Ramos (cell line): Measurements from ENCODE around the gene PLD1.

ENCODE experiments used
- in situ Hi-C: fragments of 300-500 bp; cut with MboI; formaldehyde crosslinking; loops from one replicate; pipeline ENCODE4 v1.14.3; 2022; ENCODE audit warnings: low sequenced_read_pairs; ENCODE audit not compliant: unreplicated experiment

PLD1 gene

GRCh38 chr3:171586274-171586673, 224.0 kb downstream of the PLD1 start:
- in situ Hi-C loops, result no loop called here

- in situ Hi-C loops, result no loop called here
Measured at GRCh38 chr3:171585039-171585438, 225.2 kb downstream of the PLD1 start.

DNA sequence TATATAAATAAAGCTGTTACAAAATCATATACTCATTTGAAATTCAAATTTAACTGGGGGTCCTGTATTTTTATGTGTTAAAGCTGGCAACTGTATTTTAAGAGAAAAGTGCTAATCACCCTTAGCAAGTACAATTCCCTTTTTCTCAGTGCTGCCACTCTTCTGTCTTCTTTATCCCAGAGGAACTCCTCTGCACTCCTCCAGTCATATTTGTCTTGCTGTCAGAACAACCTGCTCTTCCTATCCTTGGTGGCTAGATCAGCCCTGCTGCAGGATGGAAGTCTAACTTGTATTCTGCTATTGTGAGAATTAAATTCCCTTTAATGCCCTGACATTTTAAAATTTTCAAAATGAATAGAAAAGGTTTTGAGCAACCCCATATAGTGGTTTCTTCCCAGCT, 226.2 kb downstream of the PLD1 start:
- in situ Hi-C loops, result no loop called here

DNA sequence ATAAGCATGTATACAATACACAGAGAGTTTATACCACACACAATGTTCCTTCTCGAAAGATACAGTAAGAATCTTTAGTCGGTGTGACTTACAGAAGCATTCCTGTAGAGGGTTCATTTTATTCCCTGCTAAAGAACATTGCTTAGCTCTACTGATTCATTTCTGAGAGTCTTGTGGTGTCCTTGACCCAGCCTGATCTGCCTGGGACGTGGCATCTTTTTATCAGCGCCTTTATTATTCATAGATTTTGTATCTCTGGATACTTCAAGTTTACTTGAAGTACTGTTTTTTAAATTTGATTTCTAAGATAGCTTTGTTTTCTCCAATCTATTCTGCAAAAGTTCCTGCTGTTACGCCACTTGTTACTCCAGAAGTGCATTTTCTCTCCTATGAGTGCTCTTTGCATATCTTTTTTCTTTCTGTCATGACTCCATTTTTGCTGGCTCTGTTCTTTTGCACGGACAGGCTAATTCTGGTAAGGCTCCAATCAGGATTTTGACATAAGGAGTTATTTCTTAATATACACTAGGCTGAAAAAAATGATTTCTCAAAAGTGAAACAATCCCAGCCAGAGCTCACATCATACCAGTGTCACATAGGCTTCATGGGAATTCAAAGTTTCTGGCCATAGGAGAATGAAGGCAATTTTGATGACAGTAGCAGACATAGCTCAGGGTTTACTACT, 235.6 kb downstream of the PLD1 start:
- in situ Hi-C loops, result no loop called here

- in situ Hi-C loops, result loop anchor here (10.0 kb wide), 1 partner anchor 605 kb away; no protein-coding TSS in a partner anchor
Measured at GRCh38 chr3:171569571-171570132, 240.6 kb downstream of the PLD1 start.

DNA sequence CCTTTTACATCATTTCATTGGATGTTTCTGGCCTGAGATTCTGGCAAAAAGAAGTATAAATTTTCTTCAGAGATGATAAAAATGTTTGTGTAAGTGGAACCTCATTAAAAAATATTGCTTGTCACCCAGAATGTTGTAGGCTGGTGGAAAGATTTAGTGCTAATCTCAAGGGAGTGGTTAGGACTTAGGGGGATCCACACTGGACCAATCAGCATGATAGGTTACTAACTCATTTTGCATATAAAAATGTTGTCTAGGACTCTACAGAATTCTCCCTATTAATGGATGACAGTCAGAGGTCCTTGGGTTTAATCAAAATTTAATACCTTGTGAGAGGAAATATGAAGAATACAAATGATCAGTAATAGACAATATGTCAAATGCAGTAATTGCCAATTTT, 241.5 kb downstream of the PLD1 start:
- in situ Hi-C loops, result loop anchor here (10.0 kb wide), 1 partner anchor 604 kb away; no protein-coding TSS in a partner anchor

GRCh38 chr3:171566803-171567422, 243.4 kb downstream of the PLD1 start:
- in situ Hi-C loops, result loop anchor here (10.0 kb wide), 1 partner anchor 602 kb away; no protein-coding TSS in a partner anchor

GRCh38 chr3:171565481-171566058, 244.7 kb downstream of the PLD1 start:
- in situ Hi-C loops, result loop anchor here (10.0 kb wide), 1 partner anchor 601 kb away; no protein-coding TSS in a partner anchor

- in situ Hi-C loops, result loop anchor here (10.0 kb wide), 1 partner anchor 600 kb away; no protein-coding TSS in a partner anchor
Measured at GRCh38 chr3:171564748-171565480, 245.4 kb downstream of the PLD1 start.

DNA sequence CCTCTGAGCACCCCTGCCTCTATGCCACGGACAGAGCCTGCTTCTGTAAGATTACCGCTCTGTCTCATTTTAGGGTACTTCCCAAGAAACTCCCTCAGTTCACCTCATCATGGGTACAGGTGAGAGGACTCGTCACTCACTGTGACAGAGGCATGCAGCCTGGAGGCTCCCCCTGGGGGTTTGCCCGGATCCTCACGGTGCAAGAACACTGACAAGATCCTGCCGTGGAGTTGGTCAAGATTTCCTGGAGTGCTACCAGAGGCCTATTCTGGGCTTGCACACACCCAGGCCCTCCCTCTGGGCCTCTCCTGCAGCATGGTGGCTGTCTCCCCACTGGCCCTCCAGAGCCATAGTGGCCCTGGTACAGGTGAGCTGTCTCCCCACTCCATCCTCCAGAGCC, 247.0 kb downstream of the PLD1 start:
- in situ Hi-C loops, result loop anchor here (10.0 kb wide), 1 partner anchor 598 kb away; no protein-coding TSS in a partner anchor

DNA sequence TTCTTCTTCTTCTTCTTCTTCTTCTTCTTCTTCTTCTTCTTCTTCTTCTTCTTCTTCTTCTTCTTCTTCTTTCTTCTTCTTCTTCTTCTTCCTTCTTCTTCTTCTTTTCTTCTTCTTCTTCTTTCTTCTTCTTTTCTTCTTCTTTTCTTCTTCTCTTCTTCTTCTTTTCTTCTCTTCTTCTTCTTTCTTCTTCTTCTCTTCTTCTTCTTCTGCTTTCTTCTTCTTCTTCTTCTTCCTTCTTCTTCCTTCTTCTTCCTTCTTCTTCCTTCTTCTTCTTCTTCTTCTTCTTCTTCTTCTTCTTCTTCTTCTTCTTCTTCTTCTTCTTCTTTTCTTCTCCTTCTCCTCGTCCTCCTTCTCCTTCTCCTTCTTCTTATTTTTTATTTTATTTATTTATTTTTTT, 247.8 kb downstream of the PLD1 start:
- in situ Hi-C loops, result loop anchor here (10.0 kb wide), 1 partner anchor 598 kb away; no protein-coding TSS in a partner anchor

GRCh38 chr3:171561596-171562323, 248.5 kb downstream of the PLD1 start:
- in situ Hi-C loops, result loop anchor here (10.0 kb wide), 1 partner anchor 597 kb away; no protein-coding TSS in a partner anchor

DNA sequence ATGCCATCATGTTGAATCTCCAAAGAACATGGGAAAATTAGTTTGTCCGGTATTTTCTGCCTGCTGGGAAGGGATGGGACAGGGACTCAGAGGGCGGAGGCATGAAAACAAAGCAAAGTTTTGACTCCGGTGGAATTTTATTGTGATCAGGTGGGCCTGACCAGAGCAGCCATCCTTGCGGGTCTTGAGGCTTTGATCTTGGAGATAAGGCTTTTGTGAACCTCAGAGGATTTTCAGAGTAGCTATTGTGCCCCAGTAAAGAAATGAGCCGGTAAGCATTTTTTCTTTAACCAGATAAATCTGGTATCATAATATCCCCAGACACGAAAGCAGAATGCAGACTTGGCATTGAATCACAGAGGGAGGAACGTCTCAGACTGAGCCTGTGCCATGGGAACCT, 250.7 kb downstream of the PLD1 start:
- in situ Hi-C loops, result no loop called here

DNA sequence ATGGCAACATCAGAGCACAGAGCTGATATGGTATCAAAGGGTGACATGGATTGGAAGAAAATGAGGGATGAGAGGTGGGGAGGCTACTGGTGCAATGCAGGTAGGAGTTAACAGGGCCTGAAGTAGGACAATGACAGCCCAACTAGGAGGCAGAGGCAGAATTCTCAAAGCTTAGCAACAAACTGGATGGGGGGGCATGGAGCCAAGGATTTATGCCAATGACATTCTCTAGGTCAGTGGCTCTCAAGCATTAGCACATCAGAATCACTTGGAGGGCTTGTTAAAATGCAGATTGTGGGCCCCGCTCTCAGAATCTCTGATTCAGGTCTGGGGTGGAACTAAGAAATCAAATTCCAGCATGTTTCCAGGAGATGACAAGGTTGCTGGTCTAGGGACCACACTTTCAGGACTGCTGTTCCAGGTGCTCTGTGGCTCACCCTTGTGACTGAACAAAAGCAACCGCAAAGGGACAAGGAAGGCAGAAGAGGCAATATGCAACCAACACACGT, 252.0 kb downstream of the PLD1 start:
- in situ Hi-C loops, result no loop called here

GRCh38 chr3:171557173-171557572, 253.1 kb downstream of the PLD1 start:
- in situ Hi-C loops, result no loop called here

DNA sequence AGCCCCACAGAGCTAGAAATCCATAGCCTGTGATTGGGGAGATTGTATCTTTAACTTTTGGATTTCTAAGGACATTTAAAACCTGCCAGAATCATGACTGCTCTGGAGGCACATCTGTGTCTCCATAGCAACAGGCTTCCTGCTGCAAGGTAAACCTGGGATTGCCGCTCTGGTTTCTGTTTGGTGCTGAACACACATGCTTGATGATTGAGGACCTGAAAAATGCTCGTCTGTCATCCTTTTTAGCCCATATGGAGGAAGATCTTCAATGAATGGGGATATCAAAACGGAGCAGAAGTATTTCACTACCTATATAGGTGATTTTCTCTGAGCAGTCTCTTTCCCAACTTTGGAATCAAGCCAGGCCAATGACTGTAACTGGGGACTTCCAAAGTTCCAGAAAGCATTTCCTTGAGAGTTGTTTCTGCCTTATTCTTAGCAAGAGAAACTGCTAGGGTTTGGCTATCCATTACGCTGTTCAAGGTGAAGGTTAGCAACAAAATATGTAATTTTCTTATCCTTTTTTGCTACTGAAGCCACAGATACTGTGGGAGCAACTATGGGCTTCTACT, 253.6 kb downstream of the PLD1 start:
- in situ Hi-C loops, result no loop called here

- in situ Hi-C loops, result no loop called here
Measured at GRCh38 chr3:171556148-171556547, 254.1 kb downstream of the PLD1 start.

DNA sequence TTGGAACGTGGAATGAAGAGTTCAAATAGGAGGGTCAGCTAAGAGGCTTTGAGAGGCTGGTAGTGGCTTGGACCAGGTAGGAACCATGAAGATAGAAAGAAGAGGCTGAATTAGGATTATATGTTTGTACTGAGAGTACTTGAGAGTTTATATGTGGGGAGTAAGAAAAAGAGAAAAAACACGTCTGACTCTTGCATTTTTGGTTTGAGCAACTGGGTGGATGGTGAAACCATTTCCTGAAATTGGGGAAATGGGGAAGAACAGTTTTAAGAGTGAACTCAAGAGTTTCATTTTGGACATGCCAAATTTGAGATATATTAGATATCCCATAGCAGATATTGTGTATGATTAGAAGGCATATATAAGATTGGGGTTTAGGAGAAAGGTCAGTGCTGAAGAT, 257.2 kb downstream of the PLD1 start:
- in situ Hi-C loops, result no loop called here

DNA sequence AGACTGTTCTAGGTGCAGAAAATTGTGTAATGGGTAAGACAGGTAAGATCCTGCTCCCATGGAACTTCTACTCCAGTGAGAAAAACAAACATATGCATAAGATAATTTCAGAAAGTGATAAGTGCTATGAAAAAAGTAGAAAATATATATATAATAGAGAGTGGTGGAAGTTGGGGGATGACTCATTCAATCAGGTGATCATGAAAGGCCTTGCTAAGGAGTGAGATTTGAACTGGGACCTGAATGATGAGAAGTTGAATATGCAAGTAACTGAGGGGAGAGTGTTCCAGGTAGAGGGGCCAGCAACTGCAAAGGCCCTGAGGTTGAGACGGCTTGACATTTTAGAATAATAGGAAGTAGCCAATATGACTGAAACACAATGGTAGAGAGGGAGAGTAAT, 257.8 kb downstream of the PLD1 start:
- in situ Hi-C loops, result no loop called here
